Pancreas (tissue), 10 donors: ENCODE data around the gene GLCE. TPM values are rescaled to one million over a fixed set of nuclear protein-coding genes. Genes with fewer than 3 reads are reported as not detected.

ENCODE experiments used
- ATAC-seq, 4 donors: fragments of 200-7000 bp; cut with Tn5 transposase; one replicate each; pipeline versions ENCODE4 v1.8.0 to v1.9.1; 2020; ENCODE audit warnings: mild to moderate bottlenecking in 4 of 4, moderate library complexity in 4 of 4
- DNase-seq, 6 donors: peaks; one replicate each; pipeline ENCODE4 v3.0.0-alpha.2; 2020
- FAIRE-seq: peaks from 2 replicates; lab custom pipeline; 2012; peaks lifted over from hg19 to GRCh38; lab: Jason Lieb, UNC
- H3K27ac ChIP-seq, 4 donors: fragments of 200-600 bp; sonication (generic); 1 replicate in 3 of 4; 2 replicates in 1 of 4; pipeline versions ENCODE4 v1.5.0 to v1.8.0; 2020
- H3K27me3 ChIP-seq, 4 donors: fragments of 200-600 bp; one replicate each; pipeline ENCODE4 v1.8.0; 2021
- H3K36me3 ChIP-seq, 3 donors: fragments of 200-600 bp; sonication (generic) in 1 of 3; one replicate each; pipeline versions ENCODE4 v1.5.0 to v1.8.0; 2020 to 2021
- H3K4me1 ChIP-seq, 3 donors: fragments of 200-600 bp; one replicate each; pipeline ENCODE4 v1.8.0; 2021
- H3K4me3 ChIP-seq, 4 donors: fragments of 200-600 bp; sonication (generic) in 2 of 4; one replicate each; pipeline versions ENCODE4 v1.5.0 to v1.8.0; 2020 to 2021
- H3K9me3 ChIP-seq, 4 donors: fragments of 200-600 bp; one replicate each; pipeline ENCODE4 v1.8.0; 2021
- WGBS, 2 donors: extraction: QIAGEN DNeasy Blood & Tissue Kit; methylation state at CpG; one replicate each; pipeline ENCODE4 v1.1.7; 2013; 5-methylcytosine and 5-hydroxymethylcytosine counted together
- intact Hi-C, 3 donors: fragments of 100-400 bp; cut with DNase I; formaldehyde crosslinking; loops; one replicate each; pipeline versions ENCODE4 v1.11.1 to v1.14.2; 2022
- polyA plus RNA-seq, 2 donors: library from polyadenylated mRNA; stranded (reverse); fragments of 200-250 nt; gene quantifications; one replicate each; pipeline ENCODE4 v1.2.3, GENCODE V29; 2013
- total RNA-seq, 6 donors: library from RNA; stranded (reverse); fragmentation: NEBNext Ultra II Directional in 4 of 6; extraction: Animal tissue kit (Norgen Biotek cat#: 25700) in 4 of 6; gene quantifications; one replicate each; pipeline versions ENCODE4 v1.2.1 to v1.2.4, GENCODE V29; 2021 to 2023
- TF ChIP-seq, protein P1 (sequence below), 4 donors: fragments of 200-600 bp; sonication (generic) in 3 of 4; IDR thresholded peaks; one replicate each; pipeline versions ENCODE4 v1.5.0 to v1.8.0; 2021; ENCODE audit warnings: antibody characterized with exemption in 4 of 4
- donor health status: healthy with polysubstance abuse.
- donor health status: DM: no; HTN: no; CAD: no; lungs with moderate emphysema.
- donor health status: DM: no; HTN: no; CAD: no.
- donor health status: control.
- donor health status: control.
- donor health status: Bipolar disorder and iron deficiency.
- donor health status: DM: yes; HTN: yes; CAD: no.
- donor health status: DM: no; HTN: no; CAD: no.
- donor health status: DM: no; HTN: no; CAD: no.
- donor health status: DM: yes; HTN: yes; CAD: no.

The GLCE gene
- total and polyA plus RNA-seq, 8 donors: 2.7 to 10.8 (median 5.9) TPM

GRCh38 chr15:69121198-69121828 lies 39.1 kb upstream of the GLCE start:
- WGBS, 2 donors: 91 to 98% methylated on average over 5 of the region's 5 CpGs
- FAIRE-seq: no peak
- DNase-seq: no peak
- Histone ChIP-seq H3K4me3 (no peak overlapping the region), H3K36me3 (no peaks in the 10 kb centered on the region), H3K9me3 (no peaks in the 10 kb centered on the region), H3K27ac (no peak overlapping the region), H3K4me1 (no peaks in the 10 kb centered on the region), H3K27me3 (no peaks in the 10 kb centered on the region)
- ATAC-seq: no peak
- TF ChIP-seq, protein P1, sequence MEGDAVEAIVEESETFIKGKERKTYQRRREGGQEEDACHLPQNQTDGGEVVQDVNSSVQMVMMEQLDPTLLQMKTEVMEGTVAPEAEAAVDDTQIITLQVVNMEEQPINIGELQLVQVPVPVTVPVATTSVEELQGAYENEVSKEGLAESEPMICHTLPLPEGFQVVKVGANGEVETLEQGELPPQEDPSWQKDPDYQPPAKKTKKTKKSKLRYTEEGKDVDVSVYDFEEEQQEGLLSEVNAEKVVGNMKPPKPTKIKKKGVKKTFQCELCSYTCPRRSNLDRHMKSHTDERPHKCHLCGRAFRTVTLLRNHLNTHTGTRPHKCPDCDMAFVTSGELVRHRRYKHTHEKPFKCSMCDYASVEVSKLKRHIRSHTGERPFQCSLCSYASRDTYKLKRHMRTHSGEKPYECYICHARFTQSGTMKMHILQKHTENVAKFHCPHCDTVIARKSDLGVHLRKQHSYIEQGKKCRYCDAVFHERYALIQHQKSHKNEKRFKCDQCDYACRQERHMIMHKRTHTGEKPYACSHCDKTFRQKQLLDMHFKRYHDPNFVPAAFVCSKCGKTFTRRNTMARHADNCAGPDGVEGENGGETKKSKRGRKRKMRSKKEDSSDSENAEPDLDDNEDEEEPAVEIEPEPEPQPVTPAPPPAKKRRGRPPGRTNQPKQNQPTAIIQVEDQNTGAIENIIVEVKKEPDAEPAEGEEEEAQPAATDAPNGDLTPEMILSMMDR (IDR thresholded peaks at IDR 0.05): no peak
- intact Hi-C loops: no loop called here

DNA sequence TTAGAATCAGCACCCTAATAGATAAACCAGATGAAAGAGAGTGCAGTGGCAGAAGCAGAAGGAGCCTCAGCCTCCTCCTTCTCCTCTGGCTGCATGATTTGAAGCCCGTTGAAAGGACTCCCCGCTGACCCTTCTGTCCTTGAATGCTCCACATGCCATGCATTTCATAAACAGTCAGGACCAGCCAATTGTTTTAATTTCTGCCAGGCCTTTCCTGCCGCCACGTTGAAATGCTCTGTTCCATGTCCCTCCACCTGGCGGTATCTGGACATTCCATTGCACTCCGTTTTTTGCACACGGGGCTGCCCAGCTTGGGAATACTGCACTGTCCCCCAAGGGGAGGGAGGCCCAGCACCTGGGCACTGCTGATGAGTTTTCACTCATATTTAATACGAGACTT lies 35.2 kb upstream of the GLCE start:
- no peak for ATAC-seq
- Histone ChIP-seq H3K4me1 (no peaks in the 10 kb centered on the region), H3K27ac (peak overlapping the region in 1 of 4 donors; percentile 52), H3K36me3 (no peaks in the 10 kb centered on the region), H3K4me3 (no peak overlapping the region), H3K9me3 (no peaks in the 10 kb centered on the region), H3K27me3 (no peaks in the 10 kb centered on the region)
- intact Hi-C loops: no loop called here
- FAIRE-seq: no peak
- WGBS, 2 donors: 63 to 72% methylated on average over 8 of the region's 8 CpGs
- no peak for DNase-seq
- TF ChIP-seq, protein P1 (IDR thresholded peaks at IDR 0.05): no peak

GRCh38 chr15:69126054-69126469 lies 34.4 kb upstream of the GLCE start:
- intact Hi-C loops: no loop called here
- 51 to 66% methylated on average over 3 of the region's 3 CpGs for WGBS, 2 donors
- Histone ChIP-seq H3K4me3 (no peak overlapping the region), H3K9me3 (no peaks in the 10 kb centered on the region), H3K4me1 (no peaks in the 10 kb centered on the region), H3K27me3 (no peaks in the 10 kb centered on the region), H3K36me3 (no peaks in the 10 kb centered on the region), H3K27ac (peak overlapping the region in 2 of 4 donors; percentile 41 to 52)
- DNase-seq (no peak), FAIRE-seq (no peak), ATAC-seq (peak in 3 of 4 donors; percentile 67 to 83 (median 68))
- TF ChIP-seq, protein P1 (IDR thresholded peaks at IDR 0.05): no peak

GRCh38 chr15:69127306-69127705 lies 33.1 kb upstream of the GLCE start:
- no peak for FAIRE-seq
- Histone ChIP-seq H3K4me1 (peaks cover 0 to 4% (median 0%) of the 10 kb centered on the region in 3 donors), H3K4me3 (no peak overlapping the region), H3K9me3 (no peaks in the 10 kb centered on the region), H3K27ac (no peak overlapping the region), H3K27me3 (no peaks in the 10 kb centered on the region), H3K36me3 (no peaks in the 10 kb centered on the region)
- TF ChIP-seq, protein P1 (IDR thresholded peaks at IDR 0.05): no peak
- intact Hi-C loops: no loop called here
- no peak for ATAC-seq
- 95 to 100% methylated on average over 1 of the region's 1 CpG for WGBS, 2 donors
- DNase-seq: no peak

GRCh38 chr15:69128667-69129311 lies 31.6 kb upstream of the GLCE start:
- ATAC-seq: peak; percentile 64 to 67 (median 65)
- TF ChIP-seq, protein P1 (IDR thresholded peaks at IDR 0.05): no peak
- 64 to 70% methylated on average over 2 of the region's 2 CpGs for WGBS, 2 donors
- peak overlapping the region in 2 of 4 donors; percentile 45 to 51 for H3K27ac ChIP-seq
- no peak for DNase-seq
- H3K27me3 ChIP-seq: no peaks in the 10 kb centered on the region
- H3K4me3 ChIP-seq: no peak overlapping the region
- intact Hi-C loops: no loop called here
- H3K36me3 ChIP-seq: no peaks in the 10 kb centered on the region
- FAIRE-seq: no peak
- peaks cover 0 to 4% (median 0%) of the 10 kb centered on the region in 3 donors for H3K4me1 ChIP-seq
- H3K9me3 ChIP-seq: no peaks in the 10 kb centered on the region
